Suprapubic skin (tissue), 4 donors: ENCODE results near the gene NFIB.

Source experiments
- CTCF ChIP-seq, 2 donors: fragments of 200-600 bp in 1 of 2; fragments of 450-650 bp in 1 of 2; sonication (generic) in 1 of 2; IDR thresholded peaks; one replicate each; pipeline ENCODE4 v1.5.1; 2016 to 2019; ENCODE audit warnings: antibody characterized with exemption in 2 of 2, mild to moderate bottlenecking in 1 of 2, moderate library complexity in 1 of 2
- EP300 ChIP-seq: sonication (generic); formaldehyde crosslinking; IDR thresholded peaks from one replicate; pipeline ENCODE4 v1.6.1; 2017; ENCODE audit warnings: antibody characterized with exemption
- POLR2A ChIP-seq, 2 donors: fragments of 450-650 bp; IDR thresholded peaks; one replicate each; pipeline ENCODE4 v1.6.1; 2017; ENCODE audit warnings: antibody characterized with exemption in 2 of 2, mild to moderate bottlenecking in 2 of 2, moderate library complexity in 2 of 2
- POLR2AphosphoS5 ChIP-seq, 3 donors: sonication (generic); formaldehyde crosslinking; IDR thresholded peaks; one replicate each; pipeline ENCODE4 v1.6.1; 2017; ENCODE audit warnings: antibody characterized with exemption in 3 of 3

- no peak for TF ChIP-seq POLR2A (IDR thresholded peaks at IDR 0.05)
- TF ChIP-seq CTCF (IDR thresholded peaks at IDR 0.05), result no peak
- no peak for TF ChIP-seq EP300
- no peak for TF ChIP-seq POLR2AphosphoS5 (IDR thresholded peaks at IDR 0.05)
Observed at GRCh38 chr9:14348373-14349145, 34.6 kb upstream of the NFIB start.
